Mammary epithelial cell (primary cell): ENCODE results near the gene SSBP4.

ENCODE experiments used
- EZH2 ChIP-seq: IDR thresholded peaks from 2 replicates; pipeline ENCODE4 v1.6.1; 2012; ENCODE audit warnings: low read length, inconsistent platforms, borderline replicate concordance
- TF ChIP-seq, protein P1 (sequence below), 2 donors: IDR thresholded peaks in 1 of 2; conservative IDR thresholded peaks in 1 of 2; 2 replicates each; pipeline ENCODE4 v1.5.1; 2011 to 2012; ENCODE audit warnings: inconsistent platforms in 2 of 2, low read length in 2 of 2, mild to moderate bottlenecking in 2 of 2, control low read depth in 1 of 2, low read depth in 1 of 2; ENCODE audit not compliant: insufficient read depth in 1 of 2; ENCODE audit errors: extremely low read depth in 1 of 2

DNA sequence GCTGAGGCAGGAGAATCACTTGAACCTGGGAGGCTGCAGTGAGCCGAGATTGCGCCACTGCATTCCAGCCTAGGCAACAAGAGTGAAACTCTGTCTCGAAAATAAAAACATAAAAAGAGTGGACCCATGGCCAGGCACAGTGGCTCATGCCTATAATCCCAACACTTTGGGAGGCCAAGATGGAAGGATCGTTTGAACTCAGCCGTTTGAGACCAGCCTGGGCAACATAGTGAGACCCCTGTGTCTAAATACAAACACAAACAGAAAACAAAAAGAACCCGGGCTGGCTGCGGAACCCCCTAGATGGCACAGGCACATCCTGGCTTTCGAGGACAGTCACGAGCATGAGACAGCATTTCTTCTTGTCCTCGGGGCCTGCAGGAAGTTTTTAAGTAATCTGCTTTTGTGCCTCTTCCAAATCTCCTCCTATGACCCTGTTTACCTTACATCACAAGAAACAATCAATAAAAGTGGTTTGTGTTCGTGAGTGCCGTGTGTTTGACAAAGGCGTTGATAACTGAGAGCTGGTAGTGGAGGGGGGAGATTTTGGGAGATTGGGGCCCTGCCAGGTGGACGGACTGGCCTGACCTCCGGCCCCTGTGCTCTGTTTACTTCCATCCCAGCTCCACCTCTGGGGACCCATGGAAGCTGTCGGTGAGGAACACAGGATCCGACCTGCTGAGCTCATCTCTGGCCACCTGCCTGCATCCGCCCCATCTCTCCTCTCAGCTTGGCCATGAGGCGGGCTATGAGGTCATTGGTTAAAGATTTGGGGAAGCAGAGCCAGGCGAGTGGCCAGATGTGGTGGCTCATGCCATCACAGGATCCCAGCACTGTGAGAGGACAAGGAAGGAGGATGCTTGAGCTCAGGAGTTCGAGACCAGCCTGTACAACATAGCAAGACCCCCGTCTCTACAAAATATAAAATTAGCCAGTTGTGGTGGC is 39.1 kb upstream of the SSBP4 start:
- TF ChIP-seq EZH2 = no peak
- TF ChIP-seq, protein P1, sequence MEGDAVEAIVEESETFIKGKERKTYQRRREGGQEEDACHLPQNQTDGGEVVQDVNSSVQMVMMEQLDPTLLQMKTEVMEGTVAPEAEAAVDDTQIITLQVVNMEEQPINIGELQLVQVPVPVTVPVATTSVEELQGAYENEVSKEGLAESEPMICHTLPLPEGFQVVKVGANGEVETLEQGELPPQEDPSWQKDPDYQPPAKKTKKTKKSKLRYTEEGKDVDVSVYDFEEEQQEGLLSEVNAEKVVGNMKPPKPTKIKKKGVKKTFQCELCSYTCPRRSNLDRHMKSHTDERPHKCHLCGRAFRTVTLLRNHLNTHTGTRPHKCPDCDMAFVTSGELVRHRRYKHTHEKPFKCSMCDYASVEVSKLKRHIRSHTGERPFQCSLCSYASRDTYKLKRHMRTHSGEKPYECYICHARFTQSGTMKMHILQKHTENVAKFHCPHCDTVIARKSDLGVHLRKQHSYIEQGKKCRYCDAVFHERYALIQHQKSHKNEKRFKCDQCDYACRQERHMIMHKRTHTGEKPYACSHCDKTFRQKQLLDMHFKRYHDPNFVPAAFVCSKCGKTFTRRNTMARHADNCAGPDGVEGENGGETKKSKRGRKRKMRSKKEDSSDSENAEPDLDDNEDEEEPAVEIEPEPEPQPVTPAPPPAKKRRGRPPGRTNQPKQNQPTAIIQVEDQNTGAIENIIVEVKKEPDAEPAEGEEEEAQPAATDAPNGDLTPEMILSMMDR (conservative IDR thresholded peaks at IDR 0.05 in 1 of 2, IDR thresholded peaks at IDR 0.05 in 1 of 2; ENCODE audit: extremely low read depth in 1 of 2, insufficient read depth in 1 of 2, low read depth in 1 of 2, low read length in 2 of 2) = no peak
